ENCODE data around the gene CPS1.

The CPS1 gene

DNA sequence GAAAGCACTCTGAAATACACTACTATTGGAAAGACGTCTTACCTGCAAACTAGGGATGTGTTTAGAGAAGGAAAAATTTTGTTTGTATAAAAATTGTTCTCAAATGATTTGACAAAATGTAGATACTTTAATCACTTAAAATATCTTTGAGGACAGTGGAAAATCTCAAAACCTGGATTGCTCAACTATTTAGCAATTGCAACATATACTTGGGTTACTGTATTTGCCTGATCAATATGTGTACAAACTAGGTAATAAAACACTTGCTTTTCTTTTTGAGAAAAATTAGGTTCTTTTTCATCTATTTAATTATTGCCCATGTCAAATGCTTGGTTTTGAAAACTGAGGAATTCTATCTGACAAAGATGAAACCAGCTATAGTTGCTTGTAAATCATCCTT, 60.9 kb downstream of the CPS1 start:
- DNase-seq, result no peak

DNA sequence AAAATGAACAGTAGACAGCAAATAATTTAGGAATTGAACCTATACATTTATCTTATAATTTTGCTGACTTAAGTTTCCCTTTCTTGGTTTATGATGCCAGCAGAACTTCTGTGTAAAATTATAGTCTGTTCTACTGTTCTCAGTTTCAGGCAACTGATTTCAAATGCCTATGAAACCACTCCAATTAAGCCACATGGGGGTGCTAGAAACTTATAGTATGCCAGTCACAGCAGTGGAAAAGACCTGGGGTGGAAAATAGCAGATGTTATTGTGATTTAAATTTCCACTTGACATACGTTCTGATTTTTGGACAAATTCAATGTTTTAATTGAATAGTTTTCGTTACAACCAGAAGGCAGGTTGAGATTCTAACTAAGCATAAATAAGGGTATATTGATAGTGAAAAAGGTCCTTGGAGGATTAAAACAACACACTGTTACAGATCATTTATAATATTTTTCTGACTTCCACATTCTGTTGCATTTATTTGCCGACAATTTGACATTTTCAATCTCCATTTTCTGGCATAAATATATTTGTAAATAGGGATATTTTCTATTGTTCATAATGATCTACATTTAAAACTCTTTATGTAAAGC, 61.4 kb downstream of the CPS1 start:
- no peak for DNase-seq

DNA sequence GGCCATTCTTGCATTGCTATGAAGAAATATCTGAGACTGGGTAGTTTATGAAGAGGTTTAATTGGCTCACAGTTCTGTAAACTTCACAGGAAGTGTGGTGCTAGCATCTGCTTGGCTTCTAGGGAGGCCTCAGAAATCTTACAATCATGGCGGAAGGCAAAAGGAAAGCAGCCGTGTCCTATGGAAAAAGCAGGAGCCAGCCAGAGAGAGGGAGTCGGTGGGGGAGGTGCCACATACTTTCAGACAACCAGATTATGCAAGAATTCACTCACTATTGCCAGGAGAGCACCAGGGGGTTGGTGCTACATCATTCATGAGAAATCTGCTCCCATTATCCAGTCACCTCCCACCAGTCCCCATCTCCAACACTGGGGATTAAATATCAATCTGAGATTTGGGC, 64.1 kb downstream of the CPS1 start:
- no peak for DNase-seq

DNA sequence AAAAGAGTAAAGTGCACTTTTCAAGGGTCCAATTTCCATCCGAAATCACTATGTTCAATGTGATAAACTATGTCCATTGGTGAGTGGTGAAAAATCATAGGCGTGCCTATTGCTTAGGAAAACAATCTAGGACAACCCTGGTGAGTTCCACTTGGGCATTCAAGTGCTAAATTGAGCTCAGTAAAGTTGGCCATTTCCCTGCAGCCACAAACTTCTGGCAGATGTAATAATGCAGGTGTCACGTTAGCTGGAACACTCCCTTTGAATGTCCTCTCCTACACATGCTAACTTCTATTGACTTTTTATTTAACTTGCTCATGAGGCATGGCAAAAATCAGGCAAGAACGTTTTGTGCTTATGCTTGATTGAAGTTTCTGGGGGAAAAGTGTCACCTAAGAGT, 67.1 kb downstream of the CPS1 start:
- DNase-seq, result no peak

DNA sequence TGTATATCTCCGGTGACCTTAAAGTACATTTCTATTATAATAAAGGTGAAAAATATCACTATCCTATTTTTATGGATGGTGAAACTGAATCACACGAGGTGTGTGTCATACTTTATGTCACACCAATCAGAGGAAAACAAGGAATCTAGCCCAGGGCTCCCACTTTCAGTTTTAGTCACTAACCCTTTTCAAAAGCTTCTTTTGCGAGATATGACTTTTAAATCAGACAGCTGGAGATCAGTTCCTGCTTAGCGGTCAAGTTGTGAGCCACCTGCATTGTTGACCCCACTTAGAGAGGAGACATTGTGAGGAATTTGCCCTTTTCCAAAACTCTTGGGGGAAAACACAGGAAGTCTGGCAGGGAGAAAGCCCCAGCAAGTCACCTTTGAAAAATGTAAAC, 70.5 kb downstream of the CPS1 start:
- DNase-seq, result no peak

DNA sequence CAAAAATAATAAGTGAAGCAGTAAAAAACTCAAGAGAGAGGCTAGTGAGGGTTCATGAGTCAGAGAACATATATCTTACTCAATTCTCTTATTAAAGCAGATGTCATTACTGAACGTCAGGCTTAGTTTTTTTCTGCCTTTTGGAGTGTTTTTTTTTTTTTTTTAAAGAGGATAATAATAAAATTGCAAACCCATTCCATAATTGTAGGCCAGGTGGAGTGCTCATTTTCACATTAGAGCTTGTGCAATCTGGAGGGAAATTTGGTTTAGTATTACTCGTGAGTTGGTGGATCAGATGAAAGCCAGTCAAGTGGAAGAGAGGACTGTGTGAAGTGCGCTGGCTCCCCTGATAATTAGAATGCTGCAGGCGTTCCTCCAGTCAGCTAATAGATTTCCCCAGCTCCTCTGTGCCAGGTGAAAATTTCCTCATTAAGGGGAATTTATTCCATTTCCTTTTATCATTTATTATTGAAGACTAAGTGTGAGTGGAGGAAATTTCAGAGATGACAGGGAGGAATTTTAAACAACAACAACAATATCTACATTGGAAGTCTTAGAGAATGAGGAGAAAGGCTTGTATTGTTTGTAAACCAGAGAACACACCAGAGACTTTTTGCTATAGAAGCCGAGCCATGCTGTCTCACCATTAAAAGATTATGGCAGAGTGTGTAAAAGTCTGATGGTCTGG, 74.6 kb downstream of the CPS1 start:
- DNase-seq, result no peak

DNA sequence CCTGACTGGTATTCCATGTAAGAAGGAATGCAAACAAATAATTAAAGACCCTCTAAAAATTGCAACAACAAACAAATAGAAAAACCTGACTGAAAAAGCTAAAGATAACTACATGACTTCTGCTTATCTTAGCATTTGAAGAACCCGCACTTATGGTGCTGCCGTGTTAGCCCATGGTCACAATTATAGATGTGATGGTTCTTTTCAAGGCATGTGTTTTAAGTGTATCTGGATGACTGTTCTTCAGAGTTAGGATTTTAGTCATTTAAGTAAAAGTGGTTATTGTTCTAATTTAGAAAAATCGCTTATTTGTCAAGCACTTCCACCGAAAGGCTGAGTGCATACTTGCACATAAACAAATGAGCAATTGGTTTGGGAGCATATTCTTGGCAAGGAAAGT, 77.3 kb downstream of the CPS1 start:
- no peak for DNase-seq

DNA sequence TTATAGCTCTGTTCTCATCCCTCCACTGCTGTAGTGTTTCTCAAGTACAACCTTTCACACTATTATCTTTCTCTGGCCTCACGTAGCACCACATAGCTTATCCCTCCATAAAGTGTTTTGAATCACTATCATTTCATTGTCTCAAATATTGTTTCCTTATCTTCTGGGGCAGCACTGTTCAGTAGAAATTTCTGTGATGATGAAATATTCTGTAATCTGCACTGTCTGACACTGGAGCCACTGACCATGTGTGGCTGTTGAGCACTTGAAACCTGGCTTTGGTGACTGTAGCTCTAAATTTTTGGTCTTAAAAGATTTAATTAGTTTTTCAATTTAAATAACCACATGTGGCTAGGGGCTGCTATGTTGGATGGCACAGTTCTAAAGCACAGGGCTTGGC, 78.9 kb downstream of the CPS1 start:
- no peak for DNase-seq

DNA sequence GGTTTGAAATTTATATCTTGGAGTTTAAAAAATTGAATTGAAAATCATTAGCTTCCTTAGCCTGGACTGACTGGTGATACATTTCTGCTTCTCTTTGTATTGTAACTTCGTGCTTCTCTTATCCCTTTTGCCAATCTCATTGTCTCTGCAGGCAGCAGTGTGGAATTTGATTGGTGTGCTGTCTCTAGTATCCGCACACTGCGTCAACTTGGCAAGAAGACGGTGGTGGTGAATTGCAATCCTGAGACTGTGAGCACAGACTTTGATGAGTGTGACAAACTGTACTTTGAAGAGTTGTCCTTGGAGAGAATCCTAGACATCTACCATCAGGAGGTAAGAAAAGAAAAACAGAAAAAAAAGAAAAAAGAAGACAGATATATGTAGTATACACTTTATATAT, 85.9 kb downstream of the CPS1 start:
- DNase-seq, result no peak

DNA sequence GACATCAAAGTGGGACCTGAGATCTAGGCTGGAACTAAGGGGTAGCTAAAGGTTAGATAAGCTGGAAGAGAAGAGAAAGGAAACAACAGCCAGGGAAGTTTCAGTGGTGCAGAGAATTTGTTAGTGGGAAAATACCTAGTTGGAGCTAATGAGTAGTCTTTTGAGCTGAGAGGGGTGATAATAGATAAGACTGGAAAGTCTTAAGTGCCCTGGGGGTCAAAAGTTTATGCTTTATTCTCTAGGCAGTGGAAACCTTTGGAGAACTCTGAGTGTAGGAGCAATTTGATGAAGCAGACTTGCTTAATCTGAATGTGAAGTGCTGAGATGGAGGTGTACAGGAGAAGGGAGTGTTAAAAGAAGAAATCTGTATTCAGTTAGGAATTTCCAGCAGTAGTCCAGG, 90.8 kb downstream of the CPS1 start:
- no peak for DNase-seq

DNA sequence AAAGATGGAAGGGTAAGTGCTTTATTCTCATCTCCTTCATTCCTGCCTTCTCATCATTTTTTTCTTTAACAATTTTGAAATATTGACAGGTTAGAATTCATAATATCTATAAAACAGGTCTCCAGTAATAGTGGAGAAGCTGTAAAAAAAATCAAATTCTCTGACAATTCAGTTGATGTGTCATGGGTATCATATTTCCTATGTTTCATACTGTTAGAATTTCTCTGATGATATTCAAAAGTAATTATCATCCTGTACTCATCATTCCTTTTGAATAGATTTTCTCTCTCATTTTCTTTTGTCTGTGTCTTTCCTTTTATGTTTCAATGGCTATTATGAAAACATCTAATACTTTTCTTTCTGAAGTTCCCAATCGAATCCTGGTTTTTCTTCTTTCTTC, 97.7 kb downstream of the CPS1 start:
- no peak for DNase-seq

DNA sequence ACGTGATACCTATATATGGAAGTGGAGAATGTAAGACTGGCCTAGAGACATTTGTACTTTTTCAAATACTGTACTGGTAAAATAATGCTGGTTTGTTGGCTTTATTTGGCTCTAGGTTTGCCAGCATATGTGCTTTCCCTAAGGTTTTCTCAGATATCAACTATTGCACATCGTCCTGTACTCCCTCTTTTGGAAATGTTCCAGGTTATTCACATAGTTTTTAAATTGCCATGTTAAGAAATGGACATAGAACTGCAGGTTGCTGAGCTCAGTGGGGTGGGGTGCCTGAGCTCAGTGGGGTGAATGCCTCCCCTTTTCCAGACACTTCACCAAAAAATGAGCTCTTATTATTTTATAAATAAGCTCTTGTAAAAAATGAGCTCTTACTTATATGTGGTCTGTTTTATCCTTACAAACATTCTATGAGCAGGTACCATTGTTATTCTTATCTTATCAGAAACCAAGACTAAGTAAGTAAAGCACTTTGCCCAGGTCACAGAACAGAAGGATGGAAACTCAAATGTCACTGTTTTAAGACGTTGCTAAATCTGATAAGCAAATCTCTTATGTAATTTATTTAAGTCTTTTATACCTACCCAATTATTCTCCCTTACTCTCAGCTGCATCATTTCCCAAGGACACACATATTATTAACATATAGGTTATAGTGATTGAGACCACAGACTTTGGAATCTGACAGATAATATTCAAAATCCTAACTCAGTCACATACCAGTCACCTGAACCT, 99.0 kb downstream of the CPS1 start:
- no peak for DNase-seq

DNA sequence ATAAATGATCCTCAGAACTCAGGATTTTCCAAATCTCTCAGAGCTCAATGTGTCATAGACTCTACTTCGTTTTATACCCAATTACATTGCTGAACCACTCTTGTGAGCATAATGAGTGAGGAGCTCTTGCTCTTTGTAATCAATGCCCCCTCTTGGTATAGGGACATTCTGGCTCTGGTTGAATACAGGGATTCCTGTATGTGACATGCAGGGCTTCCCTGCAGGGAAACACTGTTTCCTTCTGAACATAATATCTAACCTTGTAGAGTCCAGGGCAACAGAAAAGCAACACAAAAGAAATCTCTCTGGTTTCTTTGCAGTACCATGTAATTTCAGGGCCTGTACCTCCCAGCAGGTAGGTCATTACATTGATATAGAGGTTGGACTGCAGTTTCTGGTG, 101.5 kb downstream of the CPS1 start:
- DNase-seq, result no peak

DNA sequence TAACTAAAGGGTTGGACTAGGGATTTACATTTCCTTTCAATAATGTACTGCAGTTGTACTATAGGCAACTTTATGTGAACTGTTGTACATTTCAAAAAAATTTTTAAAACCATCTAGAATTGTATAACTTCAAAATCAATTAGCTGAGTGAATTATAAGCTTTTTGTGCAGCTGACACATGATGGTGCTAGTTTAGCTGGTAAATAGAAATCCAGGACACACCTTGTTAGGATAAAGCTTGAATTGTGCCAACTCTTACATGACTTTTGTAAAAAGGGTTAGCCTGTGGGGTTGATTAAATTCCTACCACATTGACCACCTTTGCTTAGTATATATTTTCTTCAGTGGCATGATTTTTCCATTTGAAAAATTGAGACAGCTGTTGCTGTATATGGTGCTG, 104.4 kb downstream of the CPS1 start:
- DNase-seq, result no peak

DNA sequence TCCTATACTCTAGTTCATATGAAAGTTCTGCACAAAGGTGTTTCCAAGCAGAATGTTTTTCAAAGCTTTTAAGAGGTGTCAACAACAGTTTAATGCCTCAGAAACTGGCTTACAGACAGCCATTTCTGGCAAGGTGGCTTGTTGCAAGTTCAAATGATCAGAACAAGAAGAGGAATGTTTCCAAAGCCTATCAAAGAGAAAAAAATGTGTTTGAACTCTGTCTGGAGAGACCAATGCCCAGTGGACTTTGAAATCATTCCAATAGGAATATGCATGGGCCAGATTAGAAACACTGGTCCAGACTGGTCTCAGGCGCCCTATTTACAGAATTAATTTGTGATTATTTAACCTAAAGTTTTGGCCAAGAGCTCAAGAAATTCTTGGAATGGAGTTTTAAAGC, 106.2 kb downstream of the CPS1 start:
- no peak for DNase-seq

DNA sequence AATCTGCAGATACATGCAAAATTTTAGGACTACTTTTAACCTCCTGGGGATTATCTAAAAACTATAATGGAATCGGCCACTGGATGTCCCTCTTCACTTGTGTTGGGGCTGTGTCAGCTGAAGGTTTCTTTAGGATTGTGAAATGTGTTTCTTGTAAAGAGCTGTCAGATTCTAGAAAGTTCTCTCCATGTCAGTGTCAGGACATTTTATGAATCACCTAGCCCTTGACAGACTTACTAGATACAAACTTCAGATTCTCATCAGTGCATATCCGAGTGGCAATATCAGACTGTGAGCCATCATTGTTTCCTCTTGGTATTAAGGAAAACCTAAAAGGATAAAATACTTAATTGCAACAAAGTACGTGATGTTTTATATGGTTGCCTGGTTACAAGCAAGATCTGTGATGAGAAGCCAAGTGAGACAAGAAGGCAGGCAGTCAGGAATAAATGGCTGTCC, 107.3 kb downstream of the CPS1 start:
- no peak for DNase-seq

DNA sequence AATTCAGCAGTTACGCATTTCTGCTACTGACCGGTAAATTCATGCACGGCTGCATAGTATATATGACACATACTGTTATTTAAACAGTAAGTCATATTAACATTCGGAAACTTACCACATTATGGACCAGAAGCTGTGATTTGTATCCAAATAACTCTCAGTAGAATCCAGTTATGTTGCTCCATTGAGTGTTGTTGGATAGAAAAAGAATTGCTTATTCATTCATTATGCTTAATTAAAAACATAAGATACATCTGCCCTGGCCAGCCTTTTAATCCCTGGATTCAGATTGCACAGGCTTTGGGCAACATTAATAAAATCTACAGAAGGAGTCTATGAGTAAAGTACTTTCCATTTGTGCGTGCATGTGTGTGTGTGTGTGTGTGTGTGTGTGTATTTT, 111.3 kb downstream of the CPS1 start:
- no peak for DNase-seq

DNA sequence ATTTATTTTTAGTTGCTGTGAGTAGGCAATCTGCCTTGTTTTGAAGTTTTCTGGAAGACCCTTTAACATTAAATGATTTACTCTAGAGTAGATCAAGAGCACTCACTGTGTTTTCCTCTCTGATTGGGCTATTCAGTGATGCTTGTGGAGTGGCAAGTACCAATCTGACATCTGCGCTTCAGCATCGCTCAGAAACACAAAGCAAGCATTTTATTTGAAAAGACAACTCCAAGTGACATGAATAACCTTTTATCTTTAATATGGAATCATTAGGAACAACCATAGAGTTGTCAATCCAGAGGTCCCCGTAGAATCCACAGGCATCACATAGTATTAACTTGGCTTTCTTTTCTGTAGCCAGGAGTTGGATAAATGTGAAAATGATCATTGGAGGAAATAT, 114.7 kb downstream of the CPS1 start:
- no peak for DNase-seq

DNA sequence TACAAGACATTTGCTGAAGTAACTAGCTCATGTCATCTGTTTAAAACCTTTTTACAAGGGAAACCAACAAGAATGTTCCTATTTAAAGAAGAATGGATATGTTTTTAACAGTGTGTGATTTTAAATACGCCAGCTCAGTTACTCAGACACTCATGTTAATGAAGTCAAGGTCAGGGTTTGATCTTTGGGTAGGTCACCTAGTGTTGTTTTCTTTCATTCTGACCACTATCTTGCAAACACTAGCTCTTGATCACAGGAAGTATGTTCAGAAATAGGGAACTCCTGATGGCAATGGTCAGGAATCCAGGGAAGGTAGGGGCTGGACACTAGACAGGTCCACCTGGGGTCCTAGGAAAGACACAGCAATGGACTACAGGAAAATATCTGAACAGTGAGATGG, 116.7 kb downstream of the CPS1 start:
- DNase-seq, result no peak

DNA sequence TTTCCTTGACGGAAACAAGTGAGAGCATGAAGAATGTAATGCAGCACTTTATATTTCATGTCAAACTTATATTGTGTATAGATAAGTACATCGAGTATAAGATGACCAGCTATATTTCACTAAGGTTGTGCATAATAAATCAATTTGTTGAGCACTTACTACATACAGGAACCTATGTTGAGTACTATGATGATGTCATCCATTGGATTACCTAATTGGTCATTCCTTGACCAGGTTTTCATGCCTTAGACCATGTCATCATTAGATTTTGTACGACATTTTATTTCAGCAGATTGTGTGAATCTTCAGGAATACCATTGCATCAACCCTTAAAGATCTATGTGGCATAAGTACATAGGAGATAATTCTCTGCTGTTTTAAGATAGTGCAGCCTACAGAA, 119.7 kb downstream of the CPS1 start:
- no peak for DNase-seq

DNA sequence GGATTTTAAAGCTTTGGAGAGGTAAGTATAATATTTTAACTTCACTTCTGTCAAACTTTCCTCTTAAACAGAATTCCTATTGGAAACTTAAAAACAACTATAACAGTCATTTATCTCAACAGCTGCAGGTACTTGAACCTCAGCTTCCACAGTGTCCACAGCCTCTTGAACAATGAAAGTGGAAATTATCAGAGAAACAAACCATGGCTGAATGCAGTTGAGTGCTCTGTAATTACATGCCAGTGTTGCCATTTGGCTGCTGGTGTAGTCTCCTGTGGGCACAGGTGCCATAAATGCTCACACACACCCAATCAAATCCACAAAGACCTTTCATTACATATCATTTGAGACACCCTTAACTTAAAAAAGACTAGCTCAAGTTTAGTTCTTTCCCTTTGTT, 125.1 kb downstream of the CPS1 start:
- no peak for DNase-seq

DNA sequence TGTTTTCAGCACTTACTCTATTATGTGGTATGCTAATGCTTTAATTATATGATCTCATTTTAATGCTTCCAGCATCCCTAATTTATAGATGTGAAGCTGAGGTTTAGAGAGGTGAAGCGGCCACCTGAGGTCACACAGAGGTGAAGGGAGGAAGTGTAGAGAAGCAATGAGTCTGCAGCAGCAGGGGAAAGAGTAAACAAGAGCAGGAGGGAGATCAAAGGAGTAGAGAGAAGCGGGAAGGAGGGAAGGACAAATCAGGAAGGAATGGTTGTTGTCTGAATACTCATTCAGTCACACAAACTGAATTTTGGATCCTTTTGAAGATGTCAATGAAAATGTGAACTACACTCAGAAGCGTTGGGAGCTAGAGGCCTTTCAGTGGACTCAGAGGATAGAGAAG, 130.0 kb downstream of the CPS1 start:
- DNase-seq, result no peak

DNA sequence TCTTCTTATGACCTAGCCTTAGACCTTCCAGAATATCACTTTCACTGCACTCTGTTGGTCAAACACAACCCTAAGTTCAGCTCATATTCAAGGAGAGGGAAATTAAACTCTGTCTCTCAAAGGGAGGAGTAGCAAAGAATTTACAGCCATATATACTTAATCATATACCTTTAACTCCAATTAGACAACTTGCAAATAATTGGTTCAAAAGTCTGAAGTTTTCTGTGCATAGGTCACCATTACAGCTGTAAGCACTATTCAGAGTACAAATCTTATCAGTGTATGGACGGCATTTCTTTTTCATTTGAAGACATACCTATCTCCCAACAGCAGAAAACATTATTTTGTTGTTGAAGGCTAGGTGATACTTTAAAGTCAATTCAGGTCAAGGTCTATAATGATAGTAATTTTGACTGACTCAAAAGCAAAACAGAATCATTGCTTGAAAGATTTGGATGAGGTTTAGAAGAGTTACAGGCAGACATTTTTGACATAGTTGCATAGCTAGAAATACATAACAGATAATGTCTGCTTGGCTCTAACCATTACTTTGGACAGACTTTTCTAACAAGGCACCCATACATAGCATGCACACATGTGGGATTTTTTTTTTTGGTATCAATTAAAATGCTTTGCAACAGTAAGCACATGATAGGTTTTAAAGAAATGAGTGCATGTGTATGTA, 131.5 kb downstream of the CPS1 start:
- DNase-seq, result no peak

DNA sequence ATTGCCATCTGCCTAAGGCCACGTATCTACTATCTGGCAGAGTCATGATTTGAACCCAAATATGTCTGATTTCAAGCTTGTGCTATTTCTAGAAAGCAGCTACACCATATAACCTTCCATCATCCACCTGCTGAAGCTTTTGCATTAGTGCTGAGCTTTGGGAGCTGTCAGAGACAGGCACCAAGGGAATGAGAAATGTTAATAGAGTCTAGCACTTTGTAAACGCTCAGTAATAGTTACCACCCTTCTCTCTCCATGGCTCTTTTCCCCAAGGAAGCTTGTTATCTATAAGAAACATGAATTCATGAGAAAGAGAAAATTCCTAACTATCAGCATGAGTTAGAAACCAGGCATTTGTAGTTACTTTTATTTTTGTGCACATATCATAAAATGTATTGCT, 151.5 kb downstream of the CPS1 start:
- DNase-seq, result no peak
